GM08714 (cell line): Measurements from ENCODE around the gene DOK7.
"Not testable (repeated sequence)": the region's sequence is repeated elsewhere in the genome, so short reads cannot be mapped to it uniquely, and the experiment has no call there.

Source experiments
- H3K4me3 ChIP-seq: fragments of 200-500 bp; sonication (Bioruptor generic); 2 replicates; pipeline ENCODE4 v1.5.1; 2014; ENCODE audit warnings: mild to moderate bottlenecking, low read length, inconsistent platforms
- ZNF274 ChIP-seq: IDR thresholded peaks from 2 replicates; pipeline ENCODE4 v1.6.1; 2012; ENCODE audit warnings: mild to moderate bottlenecking, low read depth, low read length

Gene DOK7

DNA sequence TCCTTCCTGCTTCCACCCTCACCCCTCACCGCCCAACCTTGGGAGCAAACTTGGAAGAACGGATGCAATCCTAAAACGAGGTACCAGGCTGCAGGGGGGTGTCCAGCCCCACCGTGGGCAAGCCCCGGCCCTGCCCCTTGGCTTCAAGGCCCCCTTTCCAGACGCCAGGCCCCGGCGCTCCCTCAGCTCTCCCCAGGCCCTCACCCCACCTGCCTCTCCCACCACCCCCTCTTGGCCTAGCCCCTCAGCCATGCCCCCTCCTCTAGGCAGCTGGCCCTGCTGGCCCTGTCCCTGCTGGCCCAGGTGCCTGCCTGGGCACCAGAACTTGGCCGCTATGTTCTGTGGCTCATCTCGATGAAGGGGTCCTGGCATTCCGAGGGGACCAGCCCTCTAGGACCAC is 35.3 kb downstream of the DOK7 start:
- no peak overlapping the region for H3K4me3 ChIP-seq
- TF ChIP-seq ZNF274: no peak

DNA sequence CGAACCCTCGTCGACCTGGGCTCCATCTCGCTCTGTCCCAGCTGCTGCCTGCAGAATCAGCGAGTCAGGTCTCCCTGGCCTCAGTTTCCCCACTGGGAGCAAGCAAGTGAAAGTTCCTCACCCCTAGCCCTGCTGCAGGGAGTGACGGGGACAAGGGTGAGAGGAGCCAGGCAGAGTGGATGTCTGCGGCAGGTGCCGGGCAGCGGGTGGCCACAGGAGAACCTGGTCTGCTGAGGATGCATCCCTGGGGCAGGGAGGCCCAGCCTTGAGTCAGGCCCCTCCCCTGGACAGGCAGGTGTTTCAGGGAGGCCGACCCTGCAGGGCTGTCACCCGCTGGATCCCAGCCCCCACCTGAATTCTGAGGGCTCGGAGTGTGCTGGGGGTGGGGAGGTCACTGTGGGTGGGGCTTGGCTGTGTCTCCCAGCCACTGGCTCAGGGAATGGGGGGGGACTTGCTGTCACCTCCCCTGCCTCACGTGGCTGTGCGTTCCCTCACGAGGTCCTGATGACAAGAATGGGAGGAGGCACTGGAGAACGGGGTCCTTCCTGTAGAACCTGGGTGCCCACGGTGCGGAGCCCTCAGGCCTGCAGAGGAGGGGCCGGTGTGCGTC is 35.9 kb downstream of the DOK7 start:
- H3K4me3 ChIP-seq: no peak overlapping the region
- TF ChIP-seq ZNF274: no peak

DNA sequence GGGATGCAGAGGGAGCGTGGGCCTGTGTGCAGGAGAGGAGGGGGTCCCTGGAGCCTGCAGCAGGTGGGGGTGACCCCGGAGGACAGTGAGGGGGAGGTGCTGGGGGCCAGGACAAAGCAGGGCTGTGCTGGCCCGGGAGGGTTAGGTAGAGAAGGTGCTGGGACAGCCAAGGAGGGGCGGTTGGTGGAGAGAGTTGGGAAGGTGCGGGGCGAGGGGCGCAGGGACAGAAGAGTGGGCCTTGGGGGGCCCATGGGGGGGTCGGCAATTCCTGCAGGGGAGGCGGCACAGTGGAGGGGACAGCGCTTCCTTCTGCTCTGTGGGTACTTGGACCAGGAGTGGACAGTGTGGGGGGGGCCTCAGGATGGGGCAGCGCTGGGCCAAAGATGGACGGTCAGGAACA is 36.6 kb downstream of the DOK7 start:
- H3K4me3 ChIP-seq: no peak overlapping the region
- TF ChIP-seq ZNF274: no peak

DNA sequence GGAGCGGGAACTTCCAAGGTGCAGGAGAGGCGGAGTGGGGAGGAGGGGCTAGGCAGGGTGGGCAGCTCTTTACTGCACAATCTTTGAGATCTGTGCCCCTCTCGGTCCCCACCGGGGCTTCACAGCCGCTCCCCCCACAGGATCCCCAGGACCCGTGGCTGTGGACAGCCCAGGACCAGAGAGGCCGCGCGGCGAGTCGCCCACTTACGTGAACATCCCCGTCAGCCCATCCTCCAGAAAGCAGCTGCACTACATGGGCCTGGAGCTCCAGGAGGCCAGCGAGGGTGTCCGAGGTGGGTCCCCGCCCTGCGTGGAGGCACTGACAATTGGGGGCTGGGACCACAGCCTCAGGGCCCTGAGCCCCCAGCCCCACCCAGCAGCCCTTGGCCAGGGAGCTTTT is 37.0 kb downstream of the DOK7 start:
- no peak for TF ChIP-seq ZNF274
- no peak overlapping the region for H3K4me3 ChIP-seq

DNA sequence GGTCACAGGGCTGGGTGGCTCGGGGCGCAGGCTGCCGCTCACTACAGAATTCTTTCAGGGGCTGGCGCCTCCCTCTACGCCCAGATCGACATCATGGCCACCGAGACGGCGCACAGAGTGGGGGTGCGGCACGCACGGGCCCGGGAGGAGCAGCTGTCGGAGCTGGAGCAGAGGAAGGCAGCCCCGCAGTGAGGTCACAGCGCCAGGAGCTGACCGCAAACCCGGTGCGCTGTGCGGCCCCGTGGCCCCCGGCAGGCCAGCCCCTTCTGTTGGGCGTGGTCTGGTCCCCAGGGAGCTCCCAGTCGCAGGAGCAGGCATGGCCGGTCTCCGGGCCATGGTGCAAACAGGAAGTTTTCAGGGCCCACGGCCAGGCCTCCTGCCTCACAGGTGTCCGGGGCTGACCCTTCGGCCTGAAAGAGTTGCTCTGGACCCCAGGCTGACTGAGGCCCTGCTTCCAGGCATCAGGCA is 37.6 kb downstream of the DOK7 start:
- no peak for TF ChIP-seq ZNF274
- no peak overlapping the region for H3K4me3 ChIP-seq

DNA sequence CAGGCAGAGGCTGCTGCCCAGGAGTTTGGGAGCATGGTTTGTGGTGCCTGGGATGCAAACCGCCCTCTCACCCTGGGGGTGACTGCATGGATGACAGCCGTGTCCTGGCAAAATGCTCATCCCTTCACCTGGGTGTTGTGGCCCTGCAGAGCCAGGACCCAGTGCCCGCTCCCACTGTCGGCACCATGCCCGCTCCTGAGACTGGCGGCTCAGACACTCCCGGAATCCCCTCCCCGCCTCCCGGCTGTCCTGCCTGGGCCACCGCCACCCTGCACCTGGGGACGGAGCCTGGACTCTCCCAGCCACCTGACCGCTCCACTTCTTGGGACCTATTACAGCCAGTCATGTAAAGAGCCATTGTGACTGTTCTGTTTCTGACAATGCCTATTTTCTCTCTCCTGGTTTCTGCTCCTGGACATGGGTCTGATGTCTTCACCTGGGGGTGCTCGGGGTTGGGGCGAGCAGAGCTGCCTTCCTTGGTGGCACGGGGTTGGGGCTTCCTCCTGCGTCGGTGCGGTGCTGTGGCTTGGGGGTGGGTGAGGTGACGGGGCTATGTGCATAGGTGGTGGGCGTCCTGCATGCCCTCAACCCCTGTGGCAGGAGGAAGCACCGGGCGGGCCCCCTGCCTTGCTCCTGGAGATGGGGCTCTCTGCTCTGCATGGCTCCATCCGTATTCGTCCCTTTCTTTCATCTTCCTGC is 38.2 kb downstream of the DOK7 start:
- no peak for TF ChIP-seq ZNF274
- no peak overlapping the region for H3K4me3 ChIP-seq

DNA sequence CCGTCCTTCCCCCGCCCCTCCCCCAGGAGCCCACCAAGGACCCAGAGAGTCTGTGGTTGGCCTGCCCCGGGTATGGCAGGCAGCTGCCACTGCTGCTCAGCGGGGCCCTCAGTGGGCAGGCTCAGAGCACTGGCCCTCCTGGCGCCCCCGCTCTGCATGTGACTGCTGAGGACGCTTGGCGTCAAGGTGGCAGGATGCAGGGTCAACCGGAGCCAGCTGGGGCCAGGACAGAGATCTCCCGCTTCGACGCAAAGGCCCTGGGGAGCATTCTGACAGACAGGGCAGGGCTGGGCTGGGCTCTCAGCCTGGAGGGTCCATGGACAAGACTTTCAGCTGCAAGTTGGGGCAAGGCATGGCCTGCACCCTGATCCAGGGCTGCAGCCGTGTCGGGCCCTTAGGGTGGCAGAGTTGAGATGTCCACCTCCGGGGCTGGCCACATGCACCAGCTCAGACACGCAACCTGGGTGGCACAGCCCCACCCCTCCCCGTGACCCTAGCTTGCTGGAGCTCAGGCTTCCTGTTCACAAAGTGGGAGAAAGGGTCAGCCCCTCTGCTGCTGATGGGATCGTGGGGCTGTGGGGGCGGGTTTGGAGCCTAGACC is 38.8 kb downstream of the DOK7 start:
- H3K4me3 ChIP-seq: no peak overlapping the region
- no peak for TF ChIP-seq ZNF274

DNA sequence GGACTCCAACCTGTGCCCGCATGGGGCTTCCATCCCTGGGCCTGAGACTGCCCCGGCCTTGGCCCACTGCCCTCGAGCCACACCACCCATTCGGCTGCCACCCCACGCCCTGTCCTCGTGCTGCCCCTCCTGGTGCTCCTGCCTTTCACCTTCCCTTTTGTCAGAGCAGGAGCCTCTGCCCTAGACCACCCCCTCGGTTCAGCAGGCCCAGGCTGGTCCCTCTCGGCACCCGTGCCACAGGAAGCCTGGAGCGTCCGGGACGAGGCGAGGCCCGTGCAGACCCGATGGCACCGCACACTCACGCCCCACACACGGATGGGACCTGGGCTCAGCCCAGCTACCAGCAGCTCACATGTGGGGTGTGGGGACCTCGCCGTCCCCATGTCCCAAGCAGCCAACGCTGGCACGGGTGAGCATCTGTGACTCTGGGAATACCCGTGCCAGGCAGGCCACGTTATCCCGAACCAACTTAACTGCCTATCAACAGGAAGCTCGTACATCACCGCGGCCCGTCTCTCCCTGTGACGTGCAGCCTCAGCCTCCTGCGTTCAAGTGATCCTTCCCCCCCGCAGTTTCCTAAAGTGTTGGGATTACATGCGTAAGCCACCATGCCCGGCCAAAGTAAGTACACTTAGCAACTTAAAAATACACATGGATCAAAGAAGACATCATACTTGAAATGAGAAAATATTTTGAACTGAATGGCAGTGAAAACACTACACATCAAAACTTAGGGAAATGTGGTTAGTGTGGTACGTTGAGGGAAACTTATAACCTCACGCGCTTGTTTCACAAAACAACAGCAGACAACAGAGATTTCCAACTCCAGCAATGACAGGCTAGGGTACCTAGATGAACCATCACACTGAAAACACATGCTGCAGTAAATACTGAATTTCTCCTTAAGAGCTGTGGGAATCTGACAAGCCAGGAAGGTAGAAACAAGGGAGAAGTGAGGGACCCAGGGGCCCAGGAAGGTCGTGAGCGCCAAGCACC is 40.1 kb downstream of the DOK7 start:
- no peak overlapping the region for H3K4me3 ChIP-seq

DNA sequence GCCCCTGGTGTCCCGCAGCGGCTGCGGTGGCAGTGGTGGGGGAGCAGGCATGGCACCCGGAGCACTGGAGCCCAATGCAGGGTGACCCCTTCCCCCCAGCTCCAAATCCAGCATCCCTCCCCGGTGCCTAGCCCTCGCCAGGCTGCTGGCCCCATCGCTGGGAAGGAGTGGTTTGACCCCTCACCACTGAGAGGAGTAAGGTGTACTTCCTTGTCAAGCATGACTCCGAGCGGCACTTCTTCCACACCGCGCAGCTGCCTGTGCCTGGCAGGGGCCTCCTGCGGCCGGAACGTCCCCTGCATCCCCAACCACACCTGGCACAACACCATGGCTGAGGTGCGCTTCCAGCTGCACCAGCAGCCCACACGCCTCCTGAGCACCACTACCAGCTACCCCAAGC is 42.1 kb downstream of the DOK7 start:
- H3K4me3 ChIP-seq: no peak overlapping the region
- no peak for TF ChIP-seq ZNF274

More for the DNA sequence above, 40.1 kb downstream of the DOK7 start:
- no peak for TF ChIP-seq ZNF274

DNA sequence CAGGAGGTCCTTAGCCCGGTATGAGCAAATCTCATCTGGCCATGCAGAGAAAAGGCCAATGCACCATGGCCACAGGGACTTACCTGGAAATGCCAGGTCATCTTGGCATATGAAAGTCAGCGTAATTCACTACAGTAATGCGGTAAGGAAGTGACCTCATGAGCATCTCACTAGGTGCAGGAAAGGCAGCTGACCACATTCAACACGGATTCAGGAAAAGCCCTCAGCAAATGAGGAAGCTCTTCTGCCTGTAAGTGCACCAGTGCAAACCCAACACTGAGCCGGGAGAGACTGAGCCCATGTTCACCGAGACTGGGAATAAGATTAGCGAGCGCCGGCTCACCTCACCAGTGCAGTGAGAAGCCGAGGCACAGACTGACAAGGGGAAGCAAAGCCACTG is 45.4 kb downstream of the DOK7 start:
- no peak overlapping the region for H3K4me3 ChIP-seq
- TF ChIP-seq ZNF274: no peak

DNA sequence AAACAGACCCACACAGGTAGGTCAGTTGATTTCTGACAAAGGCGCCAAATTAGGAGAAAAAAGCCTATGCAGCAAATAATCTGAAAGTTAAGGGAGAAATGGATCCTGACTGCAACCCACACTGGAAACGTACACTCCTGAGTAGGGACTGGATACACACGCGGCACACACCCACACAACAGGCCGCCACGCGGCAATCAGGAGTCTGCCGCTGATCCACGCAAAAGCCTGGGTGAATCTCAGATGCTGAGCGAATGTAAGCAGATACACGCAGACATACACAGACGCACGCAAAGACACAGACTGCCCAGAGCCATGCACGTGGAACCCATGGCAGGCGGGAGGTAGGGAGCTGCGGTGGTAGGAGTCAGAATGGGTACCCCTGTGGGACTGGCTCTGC is 47.4 kb downstream of the DOK7 start:
- TF ChIP-seq ZNF274: no peak
- H3K4me3 ChIP-seq: no peak overlapping the region

DNA sequence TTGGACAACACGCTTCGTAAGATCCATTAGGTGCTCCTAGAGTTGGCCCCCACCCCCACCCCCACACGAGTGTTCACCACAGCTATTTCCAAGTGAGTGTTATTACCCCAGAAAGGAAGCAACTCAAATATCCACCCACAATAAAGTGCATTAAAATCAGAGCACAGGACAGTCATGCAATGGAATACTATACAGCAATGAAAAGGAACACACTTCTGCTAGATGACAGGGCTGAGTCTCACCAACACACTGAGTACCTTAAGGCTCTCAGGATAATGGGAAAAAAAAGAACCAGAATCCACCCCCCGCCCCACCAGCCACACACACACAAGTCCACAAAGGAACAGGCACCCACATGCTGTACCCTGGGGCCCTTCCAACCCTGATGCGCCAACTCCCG is 48.1 kb downstream of the DOK7 start:
- no peak for TF ChIP-seq ZNF274
- no peak overlapping the region for H3K4me3 ChIP-seq

DNA sequence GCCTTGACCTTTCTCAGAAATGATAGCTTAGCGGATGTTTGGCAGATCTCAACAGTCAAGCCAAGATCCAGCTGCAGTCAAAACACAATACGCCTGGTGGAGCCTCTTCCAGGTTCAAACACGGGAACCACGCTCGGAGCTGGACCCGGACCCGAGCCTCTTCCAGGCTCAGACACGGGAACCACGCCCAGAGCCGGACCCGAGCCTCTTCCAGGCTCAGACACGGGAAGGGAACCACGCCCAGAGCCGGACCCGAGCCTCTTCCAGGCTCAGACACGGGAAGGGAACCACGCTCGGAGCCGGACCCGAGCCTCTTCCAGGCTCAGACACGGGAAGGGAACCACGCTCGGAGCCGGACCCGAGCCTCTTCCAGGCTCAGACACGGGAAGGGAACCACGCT is 48.5 kb downstream of the DOK7 start:
- not testable (repeated sequence) for H3K4me3 ChIP-seq

DNA sequence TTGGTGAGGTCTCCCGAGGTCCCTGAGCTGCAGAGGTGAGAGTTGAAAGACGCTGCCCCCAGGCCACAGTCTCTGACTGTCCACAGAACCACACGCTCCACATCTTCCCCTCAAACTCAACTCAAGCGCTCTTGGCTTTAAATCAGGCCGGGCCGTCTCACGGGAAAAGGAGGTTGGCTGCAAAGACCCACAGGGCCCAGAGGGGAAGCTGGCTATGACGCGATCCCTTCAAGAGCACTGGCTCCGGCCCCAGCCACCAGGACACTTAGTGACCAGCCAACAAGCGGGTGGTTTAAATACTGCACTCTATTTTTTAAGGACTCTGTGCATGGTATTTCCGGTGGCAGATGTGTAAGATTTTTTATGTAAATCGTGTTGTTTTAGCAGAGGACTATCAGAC is 49.2 kb downstream of the DOK7 start:
- no peak for TF ChIP-seq ZNF274
- H3K4me3 ChIP-seq: no peak overlapping the region
